Measurements from ENCODE around the gene SNX32. TPM values are rescaled to one million over a fixed set of nuclear protein-coding genes. Genes with fewer than 3 reads are reported as not detected.
"Not testable (repeated sequence)": the region's sequence is repeated elsewhere in the genome, so short reads cannot be mapped to it uniquely, and the experiment has no call there.

SNX32 gene
- total RNA-seq, 3 donors from 2014 or later (not counting 1 experiment from before 2014, with no cell fraction given): 0.31 to 2.0 (median 0.54) TPM

- Histone ChIP-seq H3K27ac (ENCODE audit: low read length) (peak within 1 kb of the TSS; percentile 97), H3K4me1 (ENCODE audit: control insufficient read depth, insufficient read depth, low read length) (peaks cover 72% of the 10 kb centered on the region), H3K27me3 (ENCODE audit: control insufficient read depth, insufficient read depth, low read length) (no peaks in the 10 kb centered on the region), H3K4me3 (ENCODE audit: low read length) (peak within 1 kb of the TSS; percentile 72), H3K9me3 (ENCODE audit: control insufficient read depth, insufficient read depth, low read length) (no peaks in the 10 kb centered on the region), H3K36me3 (ENCODE audit: control insufficient read depth, insufficient read depth, low read length) (peaks cover 16% of the 10 kb centered on the region)
- WGBS (ENCODE audit: insufficient coverage): under 1% methylated on average over 57 of the region's 57 CpGs
- peak; percentile 60 to 79 (median 64) for ATAC-seq
- H3K27ac Mint-ChIP-seq: peak within 1 kb of the TSS; percentile 88 to 96
- TF ChIP-seq CTCF (IDR thresholded peaks at IDR 0.05): peak; percentile 90
- peak; percentile 88 to 97 for DNase-seq
- H3K27me3 Mint-ChIP-seq (ENCODE audit: low read depth in 2 of 2): no peaks in the 10 kb centered on the region
- peaks cover 60 to 68% of the 10 kb centered on the region in 2 donors for H3K4me1 Mint-ChIP-seq
- intact Hi-C loops (cut with micrococcal nuclease): no loop called here
- H3K36me3 Mint-ChIP-seq: no peaks in the 10 kb centered on the region
- H3K9me3 Mint-ChIP-seq: no peaks in the 10 kb centered on the region
- H3K4me3 Mint-ChIP-seq: peak within 1 kb of the TSS; percentile 88
Observed at GRCh38 chr11:65888163-65888814, 54.5 kb downstream of the SNX32 start, which contains the start of gene FIBP. Gene FIBP, minus strand, starts transcription at chr11:65888471. Its CDS starts 53 bp downstream, at chr11:65888418.

GRCh38 chr11:65890324-65891218, 56.8 kb downstream of the SNX32 start, which contains the start of gene CCDC85B:
Gene CCDC85B, plus strand, starts transcription at chr11:65890673. Its CDS starts 111 bp downstream, at chr11:65890784.
- Mint-ChIP-seq H3K27me3 (ENCODE audit: low read depth in 2 of 2) (no peaks in the 10 kb centered on the region), H3K27ac (peak within 1 kb of the TSS; percentile 88 to 96), H3K9me3 (no peaks in the 10 kb centered on the region), H3K4me1 (peaks cover 57 to 62% of the 10 kb centered on the region in 2 donors), H3K36me3 (no peaks in the 10 kb centered on the region), H3K4me3 (peak within 1 kb of the TSS; percentile 88)
- ATAC-seq (peak; percentile 74 to 90 (median 78)), DNase-seq (peak; percentile 98 to 99)
- H3K4me1 ChIP-seq (ENCODE audit: control insufficient read depth, insufficient read depth, low read length): peaks cover 68% of the 10 kb centered on the region
- intact Hi-C loops (cut with micrococcal nuclease): loop anchor here (1.0 to 5.0 kb wide), 3 partner anchors 10 to 72 kb away; partner anchors contain the start of genes C11orf68, DRAP1, FOSL1 and SART1
- H3K36me3 ChIP-seq (ENCODE audit: control insufficient read depth, insufficient read depth, low read length): peaks cover 3% of the 10 kb centered on the region
- peak within 1 kb of the TSS; percentile 53 for H3K4me3 ChIP-seq (ENCODE audit: low read length)
- no peaks in the 10 kb centered on the region for H3K27me3 ChIP-seq (ENCODE audit: control insufficient read depth, insufficient read depth, low read length)
- TF ChIP-seq CTCF (IDR thresholded peaks at IDR 0.05): no peak
- under 1% methylated on average over 94 of the region's 94 CpGs for WGBS (ENCODE audit: insufficient coverage)
- H3K9me3 ChIP-seq (ENCODE audit: control insufficient read depth, insufficient read depth, low read length): no peaks in the 10 kb centered on the region
- H3K27ac ChIP-seq (ENCODE audit: low read length): peak within 1 kb of the TSS; percentile 97

GRCh38 chr11:65891219-65892136, 57.7 kb downstream of the SNX32 start:
- WGBS (ENCODE audit: insufficient coverage): under 1% methylated on average over 57 of the region's 57 CpGs
- intact Hi-C loops (cut with micrococcal nuclease): loop anchor here (2.0 to 5.0 kb wide), 2 partner anchors 27 to 71 kb away; partner anchors contain the start of genes C11orf68, DRAP1 and SART1
- Mint-ChIP-seq H3K36me3 (no peaks in the 10 kb centered on the region), H3K4me3 (peak overlapping the region; percentile 88), H3K4me1 (peaks cover 55 to 60% of the 10 kb centered on the region in 2 donors), H3K9me3 (no peaks in the 10 kb centered on the region), H3K27ac (peak overlapping the region; percentile 88 to 96), H3K27me3 (ENCODE audit: low read depth in 2 of 2) (no peaks in the 10 kb centered on the region)
- no peak for TF ChIP-seq CTCF (IDR thresholded peaks at IDR 0.05)
- Histone ChIP-seq H3K9me3 (ENCODE audit: control insufficient read depth, insufficient read depth, low read length) (no peaks in the 10 kb centered on the region), H3K4me1 (ENCODE audit: control insufficient read depth, insufficient read depth, low read length) (peaks cover 68% of the 10 kb centered on the region), H3K27me3 (ENCODE audit: control insufficient read depth, insufficient read depth, low read length) (no peaks in the 10 kb centered on the region), H3K4me3 (ENCODE audit: low read length) (peak overlapping the region; percentile 53), H3K27ac (ENCODE audit: low read length) (peak overlapping the region; percentile 59), H3K36me3 (ENCODE audit: control insufficient read depth, insufficient read depth, low read length) (peaks cover under 1% of the 10 kb centered on the region)
- DNase-seq (peak in 1 of 2 donors; percentile 58), ATAC-seq (no peak)

GRCh38 chr11:65892137-65892540, 58.4 kb downstream of the SNX32 start:
- peaks cover 50 to 53% of the 10 kb centered on the region in 2 donors for H3K4me1 Mint-ChIP-seq
- not testable (repeated sequence) for H3K36me3 Mint-ChIP-seq; ATAC-seq; H3K27me3 Mint-ChIP-seq (ENCODE audit: low read depth in 2 of 2); H3K9me3 Mint-ChIP-seq; H3K27me3 ChIP-seq (ENCODE audit: control insufficient read depth, insufficient read depth, low read length); H3K36me3 ChIP-seq (ENCODE audit: control insufficient read depth, insufficient read depth, low read length); H3K9me3 ChIP-seq (ENCODE audit: control insufficient read depth, insufficient read depth, low read length)
- H3K27ac Mint-ChIP-seq: peak overlapping the region; percentile 88 to 96
- Histone ChIP-seq H3K27ac (ENCODE audit: low read length) (peak overlapping the region; percentile 59), H3K4me3 (ENCODE audit: low read length) (peak overlapping the region; percentile 53), H3K4me1 (ENCODE audit: control insufficient read depth, insufficient read depth, low read length) (peaks cover 68% of the 10 kb centered on the region)
- peak overlapping the region; percentile 88 for H3K4me3 Mint-ChIP-seq
- intact Hi-C loops (cut with micrococcal nuclease): loop anchor here (5.0 kb wide), 1 partner anchor 70 kb away; the partner anchor contains the start of gene SART1
- WGBS (ENCODE audit: insufficient coverage): 72% methylated on average over 5 of the region's 5 CpGs
- DNase-seq: peak in 1 of 2 donors; percentile 54

All from natural killer cell (primary cell).